NCI-H524 treated with DMSO at 0.1 percent for 48 hours (cell line): ENCODE results near the gene RANBP10.

Source experiments
- DNase-seq: peaks from one replicate; lab custom pipeline; 2025; lab: John Stamatoyannopoulos, UW

The RANBP10 gene

DNA sequence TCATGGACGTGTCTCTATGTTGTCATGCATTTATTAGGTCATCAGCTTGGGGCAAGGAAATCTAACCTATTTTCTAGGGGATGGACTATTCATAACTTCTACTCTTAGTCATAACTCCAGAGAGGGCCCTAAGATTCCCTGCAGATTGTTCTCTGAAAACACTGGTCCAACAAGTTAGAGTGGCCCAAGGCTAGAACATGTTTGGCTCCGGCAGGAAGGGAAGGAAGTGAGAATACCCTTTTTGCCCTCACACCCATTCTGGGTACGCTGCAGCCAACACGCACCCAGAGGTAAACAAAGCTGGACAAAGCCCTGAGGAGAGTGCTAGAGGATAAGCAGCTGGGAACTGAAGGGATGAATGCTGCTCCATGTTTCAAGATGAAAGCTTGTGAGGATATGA, 129.8 kb downstream of the RANBP10 start:
- no peak for DNase-seq

DNA sequence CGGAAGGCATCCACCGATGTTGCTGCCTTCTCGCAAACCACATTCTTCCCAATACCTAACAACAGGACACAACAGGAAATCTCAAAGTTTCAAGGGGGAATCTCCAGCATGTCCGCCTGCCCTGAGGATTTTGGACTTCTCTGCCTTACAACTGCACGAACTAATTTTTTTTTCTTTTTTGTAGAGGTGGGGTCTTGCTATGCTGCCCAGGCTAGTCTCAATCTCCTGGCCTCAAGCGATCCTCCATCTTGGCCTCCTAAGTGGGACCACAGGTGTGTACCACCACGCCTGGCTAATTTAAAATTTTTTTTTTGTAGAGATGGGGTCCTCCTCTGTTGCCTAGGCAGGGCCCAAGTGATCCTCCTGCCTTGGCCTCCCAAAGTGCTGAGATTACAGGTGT, 130.4 kb downstream of the RANBP10 start:
- DNase-seq = no peak

DNA sequence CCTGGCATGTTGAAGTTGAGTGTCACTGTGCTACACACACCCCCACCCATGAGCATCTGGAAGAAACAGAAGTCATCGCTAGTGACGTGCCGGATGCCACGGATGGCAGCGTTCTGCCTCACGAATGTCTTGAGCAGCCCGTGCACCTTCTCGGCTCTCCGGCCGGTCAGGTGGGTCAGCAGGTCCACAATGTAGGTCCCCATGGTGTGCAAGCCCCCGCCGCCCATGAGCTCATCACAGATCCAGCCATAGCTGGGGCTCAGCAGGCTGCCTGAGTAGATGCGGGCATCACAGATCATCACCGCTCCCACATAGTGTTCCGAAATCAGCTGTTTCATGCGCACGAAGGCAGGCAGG, 130.8 kb downstream of the RANBP10 start:
- no peak for DNase-seq

DNA sequence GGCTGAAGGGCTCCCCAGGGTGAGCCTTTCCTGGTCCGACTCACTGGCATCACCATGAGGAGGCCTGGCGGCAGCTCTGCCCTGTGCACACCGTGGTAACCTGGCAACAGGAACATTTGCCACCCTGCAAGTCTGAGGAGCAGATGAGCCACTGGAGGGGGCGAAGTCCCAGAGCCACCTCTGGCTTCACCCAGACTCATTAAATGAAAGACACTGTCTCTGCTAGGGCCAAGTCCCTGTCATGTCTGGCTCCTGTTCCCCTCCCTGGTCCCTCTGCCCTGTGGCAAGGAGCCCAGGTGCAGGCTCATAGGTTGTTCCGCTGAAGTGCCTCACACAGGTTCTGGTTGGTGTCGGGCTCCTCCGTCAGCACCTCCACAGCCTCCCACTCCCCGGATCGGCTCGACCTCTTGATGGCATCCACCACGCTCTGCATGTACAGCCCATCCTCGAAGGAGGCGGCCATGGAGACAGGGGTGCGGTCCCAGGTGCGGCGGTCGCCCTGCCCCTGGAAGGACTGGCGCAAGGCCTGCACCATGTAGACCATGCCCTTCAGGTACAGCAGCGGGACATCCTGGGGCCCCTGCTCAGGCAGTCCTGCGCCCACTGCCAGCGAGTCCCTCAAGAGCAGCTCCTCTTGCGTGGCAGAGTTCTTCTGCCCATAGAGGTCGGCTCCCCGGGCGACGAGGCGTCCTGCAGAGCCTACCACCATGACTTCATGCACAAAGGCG, 131.3 kb downstream of the RANBP10 start:
- DNase-seq = no peak

DNA sequence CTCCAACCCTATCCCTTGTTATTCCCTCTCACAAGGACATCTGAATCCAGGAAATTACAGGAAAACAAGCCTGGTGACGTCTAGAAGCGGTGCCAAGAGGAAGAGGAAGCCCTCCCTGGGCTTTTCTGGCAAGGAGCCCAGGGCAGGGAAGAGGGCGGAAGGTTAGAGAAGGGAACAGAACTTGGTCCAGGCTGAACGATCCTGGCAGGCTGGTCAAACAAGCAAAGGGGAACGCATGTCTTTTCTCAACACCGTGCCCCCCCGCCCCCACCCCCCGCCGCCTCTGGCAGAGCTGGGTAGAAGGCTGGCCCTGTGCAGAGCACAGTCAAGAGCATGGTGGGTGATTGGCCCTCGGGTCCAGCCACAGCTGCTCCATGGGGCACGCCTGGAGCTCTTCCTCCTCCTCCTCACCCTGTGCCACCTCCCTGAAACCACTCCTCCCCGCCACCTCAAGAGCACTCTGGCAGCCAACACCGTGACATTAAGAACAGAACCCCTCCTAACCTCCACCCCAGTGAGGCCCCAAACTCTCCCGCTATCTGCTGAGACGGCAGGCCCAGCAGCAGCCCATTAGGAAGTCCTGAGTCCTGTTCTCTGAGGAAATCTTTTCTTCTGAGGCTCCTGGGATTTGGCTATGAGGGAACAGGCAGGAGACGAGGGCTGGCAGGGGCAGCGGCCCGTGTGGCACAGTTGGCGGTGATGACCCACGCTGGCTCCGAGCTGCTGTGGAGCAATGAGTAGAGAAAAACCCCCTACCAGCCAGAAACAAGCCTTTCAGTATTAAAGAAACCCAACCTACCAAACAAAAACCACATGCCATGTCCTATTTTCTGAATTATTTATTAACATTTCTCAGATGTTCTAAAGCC, 132.4 kb downstream of the RANBP10 start:
- no peak for DNase-seq
